Measurements from ENCODE around the gene SYTL2.
"Not testable (repeated sequence)": the region's sequence is repeated elsewhere in the genome, so short reads cannot be mapped to it uniquely, and the experiment has no call there.

SYTL2 gene

DNA sequence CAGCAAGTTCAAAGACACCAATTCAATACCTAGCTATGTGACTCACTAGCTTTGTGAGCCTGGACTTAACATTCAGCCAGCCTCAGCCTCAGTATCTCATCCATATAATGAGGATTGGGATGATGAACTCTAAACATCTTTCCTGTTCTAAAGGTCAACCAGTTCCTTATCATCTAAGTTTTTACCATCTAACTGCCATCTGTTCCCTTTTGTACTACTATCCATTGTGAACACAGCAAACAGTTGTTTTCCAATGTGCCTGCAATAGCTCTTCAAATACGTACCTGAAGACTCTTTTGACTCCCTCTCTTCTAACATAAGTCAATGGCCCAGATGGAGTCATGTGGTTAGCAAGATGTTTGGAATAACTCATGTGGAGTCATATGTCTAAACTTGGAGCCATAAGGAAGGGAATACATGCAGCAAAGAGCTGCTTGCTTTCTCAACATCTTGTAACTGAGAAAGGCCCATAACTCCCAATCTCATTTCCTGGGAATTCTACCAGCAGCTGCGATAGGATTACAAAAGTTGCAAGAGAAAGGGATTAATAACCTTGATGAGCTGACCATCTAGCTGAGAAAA, 19.4 kb downstream of the SYTL2 start:
- no peak for DNase-seq (ENCODE audit: low read depth)

DNA sequence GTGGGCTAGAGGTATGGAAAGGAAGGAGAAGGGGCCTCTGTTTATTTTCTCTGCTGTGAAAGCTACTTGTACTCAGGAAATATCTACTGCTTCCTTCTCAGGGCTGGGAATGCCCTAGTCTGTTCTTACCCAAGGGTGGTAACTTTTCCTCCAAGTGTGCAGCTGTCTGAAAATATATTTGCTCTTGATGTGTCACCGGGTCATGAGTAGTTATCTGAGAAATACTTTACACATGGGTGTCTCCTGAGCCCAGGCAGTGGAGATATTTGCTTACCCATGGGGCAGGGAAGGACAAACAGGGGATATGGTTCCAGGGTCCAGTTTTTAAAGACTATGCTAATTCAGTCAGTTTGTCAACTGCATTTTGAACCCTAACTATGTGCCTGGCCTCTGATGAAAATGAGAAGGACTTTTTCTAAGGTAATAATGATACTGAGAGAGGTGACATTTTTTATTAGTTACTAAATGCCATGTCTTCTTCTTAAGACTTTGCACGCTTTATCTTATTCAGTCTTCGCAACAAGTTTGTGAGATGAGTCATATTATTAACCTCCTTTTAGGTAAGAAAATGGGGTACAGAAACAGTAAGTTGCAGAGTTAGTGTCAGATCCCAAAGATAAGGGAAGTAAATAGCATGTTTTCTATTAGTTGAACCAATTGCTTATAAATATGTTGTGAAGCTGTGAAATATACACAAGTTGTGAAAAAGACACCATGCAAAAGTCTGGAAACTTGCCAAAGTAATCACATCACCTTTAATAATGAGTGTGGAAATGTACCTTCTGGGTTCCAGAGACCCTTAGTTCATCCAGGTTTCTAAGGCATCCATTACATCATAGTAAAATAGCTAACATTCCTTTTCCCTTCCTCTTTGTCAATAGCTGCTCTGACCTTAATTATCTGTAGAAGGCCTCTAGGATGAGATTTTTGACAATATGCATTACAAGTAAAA, 22.9 kb downstream of the SYTL2 start:
- no peak for DNase-seq (ENCODE audit: low read depth)

DNA sequence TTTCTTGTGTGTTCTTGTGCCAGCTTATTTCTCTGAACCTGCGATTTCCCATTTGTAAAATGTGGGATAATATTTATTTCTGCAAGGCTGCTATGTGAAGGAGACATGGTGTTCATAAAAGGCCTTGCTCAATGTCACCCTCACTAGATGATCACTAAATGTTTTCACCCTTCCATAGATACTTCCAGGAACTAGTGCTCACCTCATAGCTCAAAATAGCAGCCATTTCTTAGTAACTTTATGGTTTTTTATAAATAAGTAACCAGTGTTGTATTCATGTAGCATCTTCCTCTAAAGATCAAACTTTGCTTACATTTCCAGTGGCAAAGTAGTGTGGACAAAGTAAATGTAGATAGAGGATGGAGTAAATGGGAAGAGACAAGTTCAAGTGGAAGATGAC, 23.8 kb downstream of the SYTL2 start:
- DNase-seq (ENCODE audit: low read depth), result no peak

DNA sequence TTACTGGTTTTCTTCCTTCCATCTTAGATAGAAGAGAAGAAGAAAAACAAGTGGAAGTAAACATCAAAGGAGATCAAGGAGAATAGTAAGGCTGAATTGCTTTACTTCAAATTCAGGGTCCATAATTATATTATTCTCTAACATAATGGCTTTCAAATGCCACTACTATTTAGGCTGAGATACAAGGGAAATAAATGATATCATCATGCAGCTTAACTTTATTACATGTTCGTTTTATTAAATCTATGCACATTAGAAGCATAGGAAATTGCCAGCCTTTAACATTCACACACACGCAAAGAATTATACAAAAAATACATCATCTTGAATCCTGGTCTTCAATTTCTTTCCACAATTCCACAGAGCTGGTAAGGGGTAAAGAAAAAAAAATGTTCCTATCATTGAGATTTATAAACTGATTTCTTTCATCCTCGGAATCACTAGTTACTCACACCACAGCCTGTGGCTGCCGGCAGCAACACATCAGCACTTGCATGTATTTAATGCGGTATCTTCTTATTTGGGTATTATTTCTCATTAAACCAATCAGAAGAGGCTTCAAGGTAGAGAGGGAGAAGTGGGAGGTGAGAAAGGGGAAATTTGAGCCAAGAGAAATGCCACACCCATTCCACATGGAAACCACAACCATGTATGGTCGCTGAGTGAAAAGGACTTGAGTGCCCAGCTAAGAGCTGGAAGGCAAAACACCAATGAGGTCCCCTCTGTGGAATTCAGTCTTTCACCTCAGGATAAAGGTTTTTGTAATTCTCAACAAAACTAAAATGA, 26.3 kb downstream of the SYTL2 start:
- no peak for DNase-seq (ENCODE audit: low read depth)

DNA sequence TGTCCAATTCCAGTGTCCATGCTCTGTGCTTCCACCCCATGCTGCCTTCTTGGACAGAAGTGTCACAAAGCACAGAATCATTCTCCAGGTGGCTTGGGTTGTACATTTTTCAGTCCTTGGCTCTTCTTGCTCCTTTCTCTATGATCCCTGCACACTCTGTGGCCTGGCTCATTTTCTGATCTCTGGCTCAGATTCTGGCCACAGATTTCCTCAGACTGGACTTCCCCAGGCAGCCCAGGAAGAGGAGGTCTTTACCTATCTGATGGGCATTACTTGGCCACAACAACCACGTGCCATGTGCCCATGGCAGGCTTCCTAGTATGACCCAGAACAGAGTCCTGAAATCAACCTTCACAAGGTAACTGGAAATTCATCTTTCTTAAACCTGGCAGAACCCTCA, 27.2 kb downstream of the SYTL2 start:
- DNase-seq (ENCODE audit: low read depth), result no peak

DNA sequence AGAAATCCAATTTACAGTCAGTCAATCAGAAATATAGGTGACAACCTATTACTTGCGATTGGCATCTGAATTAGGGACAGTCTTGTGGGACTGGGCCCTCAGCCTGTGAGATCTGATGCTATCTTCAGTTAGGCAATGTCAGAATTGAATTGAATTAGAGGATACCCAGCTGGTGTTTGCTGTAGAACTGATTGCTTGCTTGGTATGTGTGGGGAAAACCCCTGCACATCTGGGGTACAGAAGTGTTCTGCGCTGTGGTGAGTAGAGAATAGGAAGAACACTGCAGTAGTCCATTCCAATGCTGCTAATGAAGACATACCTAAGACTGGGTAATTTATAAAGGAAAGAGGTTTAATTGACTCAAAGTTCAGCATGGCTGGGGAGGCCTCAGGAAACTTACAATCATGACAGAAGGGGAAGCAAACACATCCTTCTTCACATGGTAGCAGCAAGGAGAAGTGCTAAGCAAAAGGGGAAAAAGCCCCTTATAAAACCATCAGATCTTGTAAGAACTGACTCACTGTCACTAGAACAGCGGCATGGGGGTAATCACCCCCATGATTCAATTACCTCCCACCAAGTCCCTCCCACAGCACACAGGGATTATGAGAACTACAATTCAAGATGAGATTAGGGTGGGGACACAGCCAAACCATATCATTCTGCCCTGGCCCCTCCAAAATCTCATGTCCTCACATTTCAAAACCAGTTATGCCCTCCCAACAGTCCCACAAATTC, 30.0 kb downstream of the SYTL2 start:
- not testable (repeated sequence) for DNase-seq (ENCODE audit: low read depth)

DNA sequence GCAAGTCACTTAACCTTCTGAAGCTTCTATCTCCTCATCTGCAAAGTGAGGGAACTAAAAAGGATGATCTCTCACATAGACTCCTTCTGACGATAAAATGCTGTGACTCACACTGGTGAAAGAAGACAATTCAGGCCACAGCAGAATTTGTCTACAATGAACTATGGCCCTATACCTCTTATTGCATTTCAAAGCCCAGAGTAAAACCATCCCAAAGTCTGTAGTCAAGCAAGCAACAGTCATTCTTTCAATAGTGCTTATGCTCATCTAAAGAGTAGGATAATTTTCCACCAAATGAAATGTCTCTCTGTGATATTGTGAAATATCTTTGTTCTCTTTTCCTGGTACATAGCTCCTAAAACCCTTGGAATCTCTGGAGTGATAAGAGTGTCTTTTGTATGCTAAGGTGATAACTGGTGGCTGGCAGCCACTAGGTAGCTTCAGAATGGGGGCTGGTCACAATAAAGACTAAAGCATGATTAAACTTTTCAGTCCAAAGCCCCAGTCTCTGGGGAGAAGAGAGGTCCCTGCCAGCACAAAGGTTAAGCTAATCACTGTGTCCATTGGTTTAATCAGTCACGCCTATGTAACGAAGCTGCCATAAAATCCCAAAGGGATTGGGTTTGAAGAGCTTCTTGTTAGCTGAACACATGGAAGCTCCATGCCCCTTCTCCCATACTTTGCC, 30.8 kb downstream of the SYTL2 start:
- DNase-seq (ENCODE audit: low read depth), result no peak

DNA sequence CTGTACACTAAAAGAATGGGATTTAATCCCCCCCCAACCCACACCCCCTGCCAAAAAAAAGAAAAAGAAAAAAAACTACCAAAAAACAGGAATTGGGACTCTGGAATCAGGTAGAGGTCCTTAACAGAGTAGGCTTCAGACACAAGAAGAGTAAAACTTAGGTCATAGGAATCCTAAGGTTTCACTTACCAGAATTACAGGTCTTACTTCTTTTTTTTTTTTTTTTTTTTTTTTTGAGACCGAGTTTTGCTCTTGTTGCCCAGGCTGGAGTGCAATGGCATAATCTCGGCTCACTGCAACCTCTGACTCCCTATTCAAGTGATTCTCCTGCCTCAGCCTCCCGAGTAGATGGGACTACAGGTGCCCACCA, 33.4 kb downstream of the SYTL2 start:
- not testable (repeated sequence) for DNase-seq (ENCODE audit: low read depth)

DNA sequence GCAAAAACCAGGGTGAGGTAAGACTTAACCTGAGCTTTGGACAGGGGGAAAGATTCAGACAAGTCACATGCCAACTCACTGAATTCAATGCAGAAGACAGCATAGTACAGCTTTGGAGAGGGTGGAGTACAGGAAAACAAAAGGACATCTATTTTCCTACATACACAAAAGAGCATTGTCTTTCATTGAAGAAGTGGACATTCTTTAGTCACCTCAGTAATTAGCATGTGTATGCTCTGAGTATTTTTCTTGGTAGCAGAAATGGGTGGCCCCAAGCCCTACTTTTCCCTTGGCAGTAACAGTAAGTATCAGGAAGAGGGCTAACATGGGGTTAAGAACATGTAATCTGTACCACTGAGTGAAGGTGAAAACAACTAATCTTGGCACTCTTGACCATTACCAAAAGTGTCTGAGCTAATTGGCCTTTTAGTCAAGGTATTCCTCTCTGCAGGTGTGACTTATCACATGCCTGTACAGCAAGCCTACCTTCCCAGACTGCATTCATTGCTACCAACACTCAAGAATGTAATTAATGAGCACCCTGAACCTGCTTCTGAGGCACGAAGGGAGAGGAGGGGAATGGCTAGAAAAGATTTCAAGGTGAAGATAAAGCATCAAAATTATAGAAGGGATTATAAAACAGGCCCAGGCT, 33.9 kb downstream of the SYTL2 start:
- DNase-seq (ENCODE audit: low read depth), result no peak

DNA sequence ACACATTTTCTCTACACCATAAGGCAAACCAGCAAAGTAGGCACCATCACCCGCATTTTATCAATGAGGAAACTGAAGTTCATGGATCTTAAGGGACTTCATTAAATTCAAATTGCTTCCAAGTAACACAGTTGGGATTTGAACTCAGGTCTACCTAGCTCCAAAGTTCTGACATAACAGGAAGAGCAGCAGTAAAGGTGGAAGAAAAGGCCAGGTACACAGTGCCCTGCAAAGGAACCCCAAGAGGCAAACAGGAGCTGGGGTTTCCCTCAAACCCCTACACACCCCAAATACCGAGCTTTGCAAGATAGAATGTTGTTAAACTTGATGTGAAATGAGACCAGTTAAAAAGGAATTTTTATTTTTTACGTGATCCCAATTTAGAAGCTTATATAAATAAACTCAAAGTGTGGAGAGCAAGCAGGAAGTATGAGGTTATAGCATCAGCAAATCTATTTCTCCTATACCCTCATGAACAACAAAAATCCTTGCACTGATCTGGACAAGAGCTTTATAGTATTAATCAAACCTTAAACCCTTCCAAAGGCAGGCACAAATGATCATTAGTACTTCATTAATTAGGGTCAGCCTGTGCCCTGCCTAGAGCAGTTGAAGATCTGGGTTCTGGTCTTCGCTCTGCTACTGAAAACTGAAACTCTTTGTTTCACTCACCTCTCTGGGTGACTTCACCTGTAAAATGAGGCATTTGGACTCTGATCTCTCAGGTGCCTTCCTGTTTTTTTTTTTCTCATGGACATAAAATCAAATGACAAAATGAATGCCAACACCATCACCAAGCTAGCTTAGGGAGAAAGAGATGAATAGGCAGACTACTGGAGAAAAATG, 36.5 kb downstream of the SYTL2 start:
- no peak for DNase-seq (ENCODE audit: low read depth)

DNA sequence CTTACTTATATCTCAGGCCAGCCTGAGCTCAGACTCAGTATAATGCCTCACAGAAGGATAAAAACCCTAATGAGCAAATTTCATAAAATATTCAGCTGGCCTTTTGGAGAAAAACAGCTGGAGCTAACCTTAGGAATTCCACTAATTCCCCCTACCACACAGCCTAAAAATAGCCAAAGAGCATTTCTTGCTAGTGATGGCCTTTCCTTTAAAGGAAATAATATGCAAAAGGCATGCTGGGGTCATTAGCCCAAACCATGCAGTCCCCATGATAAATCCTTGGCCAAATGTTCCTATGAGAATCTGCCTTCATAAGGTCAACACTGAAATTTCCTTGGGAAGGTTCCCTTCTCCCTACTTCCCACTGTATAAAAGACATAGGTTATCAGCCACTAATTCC, 38.2 kb downstream of the SYTL2 start:
- no peak for DNase-seq (ENCODE audit: low read depth)

DNA sequence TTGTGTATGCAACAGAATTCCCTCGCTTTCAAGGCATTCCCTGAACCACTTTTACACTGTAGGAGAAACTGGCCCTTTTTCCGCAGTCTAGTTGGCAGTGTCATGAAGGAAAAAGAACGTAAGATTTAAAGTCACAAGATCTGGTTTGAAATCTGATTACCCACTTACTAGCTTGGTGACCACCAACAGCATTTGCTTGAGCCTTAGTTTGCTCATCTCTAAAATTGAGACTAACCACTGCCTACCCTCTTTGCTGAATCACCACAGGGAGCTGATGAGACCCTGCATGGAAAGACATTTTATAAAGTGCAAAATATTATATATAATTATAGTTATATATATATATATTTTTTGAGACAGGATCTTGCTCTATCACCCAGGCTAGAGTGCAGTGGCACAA, 39.4 kb downstream of the SYTL2 start:
- DNase-seq (ENCODE audit: low read depth), result no peak

DNA sequence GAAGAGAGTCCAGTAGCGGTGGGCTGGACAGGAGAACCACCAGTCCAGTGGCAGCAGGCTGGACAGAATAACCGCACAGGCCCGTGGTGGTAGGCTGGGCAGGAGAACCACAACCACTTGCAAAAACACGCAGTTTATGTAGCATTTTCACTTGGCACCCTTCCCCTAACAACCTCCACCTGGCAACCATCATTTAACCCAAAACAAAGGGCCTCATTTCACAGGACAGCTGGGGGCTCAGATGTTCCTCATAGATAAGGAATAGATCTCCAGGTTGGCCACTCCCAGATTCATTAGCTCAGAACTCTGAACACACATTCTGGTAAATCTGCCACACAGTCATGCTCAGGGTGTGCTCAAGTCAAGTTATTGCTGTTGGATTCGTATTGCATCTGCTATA, 41.2 kb downstream of the SYTL2 start:
- DNase-seq (ENCODE audit: low read depth), result no peak

DNA sequence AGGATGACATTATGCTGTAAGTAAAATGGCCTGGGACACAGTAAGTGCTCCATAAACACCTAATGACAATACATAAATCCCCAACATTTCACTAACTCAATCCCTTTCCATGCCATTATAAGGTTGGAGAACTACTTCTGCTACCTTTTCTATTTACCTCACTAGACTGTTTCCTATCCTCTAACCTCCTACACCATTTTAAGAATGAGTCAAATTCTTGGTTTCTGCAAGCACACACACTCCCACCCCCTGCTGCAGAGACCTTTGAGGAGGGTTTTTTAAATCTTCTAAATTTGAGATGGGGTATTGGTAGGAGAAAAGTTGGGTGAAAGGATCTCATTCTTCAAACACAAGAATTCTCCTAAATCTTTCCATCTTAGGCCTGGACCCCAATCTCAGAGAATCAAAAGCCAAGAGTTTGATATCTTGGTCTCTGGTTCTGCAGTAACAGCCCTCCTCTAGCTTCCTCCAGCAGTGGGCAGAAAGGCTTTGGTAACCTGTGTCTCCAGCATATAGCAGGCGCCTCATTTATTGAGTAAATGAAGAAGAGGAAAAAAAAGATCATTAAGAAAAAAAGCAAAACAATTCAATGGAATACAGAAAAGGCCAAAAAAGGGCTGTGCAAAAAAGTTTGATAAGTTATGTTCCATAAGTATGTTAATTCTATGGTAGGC, 42.3 kb downstream of the SYTL2 start:
- DNase-seq (ENCODE audit: low read depth), result no peak

DNA sequence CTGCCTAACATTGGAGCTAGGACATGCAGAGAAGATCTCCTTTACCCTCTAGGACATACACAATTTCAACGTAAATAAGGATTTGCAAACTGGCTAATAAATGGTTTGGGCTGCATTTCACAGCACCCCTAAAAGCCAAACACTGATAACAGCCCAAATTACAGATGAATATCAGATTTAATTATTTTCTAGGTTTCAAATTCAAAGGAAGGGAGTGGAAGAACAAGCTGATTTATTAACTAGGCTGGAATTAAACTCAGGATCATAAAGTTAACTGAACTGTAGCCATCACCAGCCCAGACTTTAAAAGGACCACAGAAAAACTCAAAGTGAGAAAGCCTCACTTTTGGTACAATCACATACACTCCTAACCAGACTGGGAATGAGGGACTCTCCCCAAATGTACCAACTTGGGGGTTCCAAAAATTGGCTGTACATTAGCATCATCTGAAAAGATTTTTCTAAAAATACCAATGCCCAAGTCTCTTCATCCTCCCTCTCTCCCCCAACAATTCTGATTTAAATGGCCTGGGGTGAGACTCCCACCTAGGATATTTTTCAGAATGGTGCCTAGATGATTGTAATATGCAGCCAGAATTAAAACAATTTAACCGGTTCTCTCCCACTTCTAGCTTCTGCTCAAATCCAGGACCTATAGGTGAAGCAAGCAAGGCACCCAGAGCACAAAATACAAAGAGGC, 43.5 kb downstream of the SYTL2 start:
- DNase-seq (ENCODE audit: low read depth), result no peak

DNA sequence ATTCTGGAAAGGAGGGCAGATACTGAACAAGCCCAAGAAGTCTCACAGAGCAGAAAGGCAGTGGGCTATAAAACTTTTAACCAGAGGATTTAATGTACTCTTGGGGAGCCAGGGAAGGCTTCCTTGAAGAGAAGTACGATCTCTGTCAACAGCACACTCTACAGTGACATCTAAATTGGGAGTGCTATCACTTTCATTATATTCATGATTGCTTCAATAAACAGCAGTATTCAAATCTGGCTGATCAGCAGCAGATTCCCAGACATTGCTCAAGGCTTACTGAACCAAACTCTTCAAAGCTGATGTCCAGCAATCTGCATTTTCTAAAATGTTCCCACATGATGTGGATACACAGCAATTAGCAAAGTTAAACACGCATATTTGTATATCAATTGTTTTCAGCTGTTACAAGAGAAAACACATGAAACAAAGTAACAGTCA, 44.2 kb downstream of the SYTL2 start:
- DNase-seq (ENCODE audit: low read depth), result no peak

DNA sequence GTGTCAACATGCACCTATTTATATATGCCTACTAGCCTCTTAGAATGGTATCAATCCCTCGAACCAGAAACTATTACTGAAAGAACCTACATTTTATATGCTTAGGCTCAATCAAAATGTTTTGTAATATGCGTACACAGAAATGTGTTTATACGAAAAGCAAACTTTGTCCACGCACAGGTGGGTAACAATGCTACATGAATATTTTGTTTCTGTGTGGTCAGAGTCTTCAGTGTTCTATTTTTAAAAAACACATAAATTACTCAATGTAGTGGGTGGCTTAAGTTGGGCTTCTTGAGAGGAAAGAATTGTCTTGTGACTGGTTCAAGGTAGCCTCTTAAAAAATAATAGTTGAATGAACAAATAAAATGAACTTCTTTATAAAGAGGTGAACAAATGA, 46.1 kb downstream of the SYTL2 start:
- DNase-seq (ENCODE audit: low read depth), result no peak

DNA sequence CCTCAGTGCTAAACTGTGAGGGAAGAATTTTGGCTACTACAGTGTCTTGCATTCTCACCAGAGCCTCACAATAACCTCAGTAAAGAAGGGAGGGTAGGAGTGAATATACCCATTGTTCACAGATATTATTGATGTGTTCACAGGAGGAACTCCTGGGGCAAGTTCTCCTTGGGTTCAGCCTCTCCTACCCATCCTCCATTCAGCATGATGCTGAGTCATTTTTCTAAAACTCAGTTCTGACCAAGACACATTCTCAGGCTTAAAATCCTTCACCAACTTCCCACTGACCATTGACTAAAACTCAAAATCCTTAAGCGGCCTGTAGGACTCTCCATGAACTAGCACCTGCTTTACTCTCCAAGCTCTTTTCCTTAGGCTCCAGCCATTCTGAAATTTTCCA, 48.7 kb downstream of the SYTL2 start:
- DNase-seq (ENCODE audit: low read depth), result no peak

DNA sequence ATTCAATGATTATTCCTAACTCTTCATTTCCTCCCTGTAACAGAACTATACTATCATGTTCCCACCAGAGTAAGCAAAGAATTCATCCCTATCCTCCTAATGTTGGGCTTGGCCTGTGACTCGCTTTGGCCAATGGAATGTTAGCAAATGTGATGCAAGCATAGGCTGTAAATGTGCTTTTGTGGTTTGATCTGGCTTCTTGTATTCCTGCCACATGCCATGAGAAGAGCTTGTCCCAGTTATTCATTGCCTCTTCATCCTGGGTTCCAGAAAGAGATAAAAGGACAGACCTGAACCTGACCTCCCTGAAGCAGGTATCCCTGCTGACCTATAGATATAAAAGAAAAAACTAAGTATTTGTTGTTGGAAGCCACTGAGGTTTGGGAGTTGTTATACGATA, 51.0 kb downstream of the SYTL2 start:
- DNase-seq (ENCODE audit: low read depth), result no peak

Data from activated gamma-delta T cell treated with anti-CD3 and anti-CD28 coated beads, Interleukin-2, amount 50 U/mL, for 16 hours (primary cell).